OCI-LY1 (cell line): Measurements from ENCODE around the gene OR10G6.

Experiments used
- H2AFZ ChIP-seq: fragments of 200-600 bp; sonication (generic), shearing (Covaris generic); 2 replicates; pipeline ENCODE4 v1.6.0; 2014; ENCODE audit warnings: antibody characterized with exemption, mild to moderate bottlenecking, low read length
- H3F3A ChIP-seq: fragments of 200-600 bp; sonication (generic), shearing (Covaris generic); 2 replicates; pipeline ENCODE4 v1.6.0; 2014; ENCODE audit warnings: mild to moderate bottlenecking, antibody characterized with exemption, low read length, moderate library complexity; ENCODE audit not compliant: insufficient read depth
- H3K27ac ChIP-seq: fragments of 200-600 bp; sonication (generic); 2 replicates; pipeline ENCODE4 v1.5.1; 2014; ENCODE audit warnings: low read length, mixed run types, mild to moderate bottlenecking, low read depth; ENCODE audit not compliant: poor library complexity, severe bottlenecking
- H3K27me3 ChIP-seq: fragments of 200-600 bp; sonication (generic); 2 replicates; pipeline ENCODE4 v1.6.0; 2014; ENCODE audit warnings: antibody characterized with exemption, mild to moderate bottlenecking, low read length, moderate library complexity; ENCODE audit not compliant: insufficient read depth
- H3K36me3 ChIP-seq: fragments of 200-600 bp; sonication (generic); 2 replicates; pipeline ENCODE4 v1.6.1; 2014; ENCODE audit warnings: mild to moderate bottlenecking, antibody characterized with exemption, low read length, moderate library complexity, mixed read lengths; ENCODE audit not compliant: insufficient read depth
- H3K4me1 ChIP-seq: fragments of 200-600 bp; sonication (generic); 2 replicates; pipeline ENCODE4 v1.5.1; 2014; ENCODE audit warnings: mild to moderate bottlenecking, low read length, moderate library complexity; ENCODE audit not compliant: insufficient read depth, severe bottlenecking
- H3K4me2 ChIP-seq: fragments of 200-600 bp; sonication (generic), shearing (Covaris generic); 2 replicates; pipeline ENCODE4 v1.6.1; 2014; ENCODE audit warnings: low read length
- H3K4me3 ChIP-seq: fragments of 200-600 bp; sonication (generic); 2 replicates; pipeline ENCODE4 v1.5.1; 2014; ENCODE audit warnings: low read length, low read depth, mild to moderate bottlenecking, mixed read lengths; ENCODE audit not compliant: poor library complexity, severe bottlenecking
- H3K79me2 ChIP-seq: fragments of 200-600 bp; shearing (Covaris generic); 2 replicates; pipeline ENCODE4 v1.6.1; 2016; ENCODE audit warnings: mixed run types, low read length, mixed read lengths; ENCODE audit not compliant: insufficient read depth
- H3K9ac ChIP-seq: fragments of 200-600 bp; sonication (generic), shearing (Covaris generic); 2 replicates; pipeline ENCODE4 v1.6.1; 2014; ENCODE audit warnings: mild to moderate bottlenecking, low read length, mixed read lengths
- H3K9me2 ChIP-seq: fragments of 200-600 bp; sonication (generic), shearing (Covaris generic); 2 replicates; pipeline ENCODE4 v1.6.1; 2014; ENCODE audit warnings: low read depth, mild to moderate bottlenecking, low read length, mixed read lengths
- H3K9me3 ChIP-seq: fragments of 200-600 bp; shearing (Covaris generic); 2 replicates; pipeline ENCODE4 v1.6.1; 2014; ENCODE audit warnings: low read length, mixed read lengths
- H4K20me1 ChIP-seq: fragments of 200-600 bp; sonication (generic), shearing (Covaris generic); 2 replicates; pipeline ENCODE4 v1.6.0; 2016; ENCODE audit warnings: mild to moderate bottlenecking, low read length; ENCODE audit not compliant: insufficient read depth
- CTCF ChIP-seq: fragments of 200-600 bp; sonication (generic), shearing (Covaris generic); IDR thresholded peaks from 2 replicates; pipeline ENCODE4 v1.5.1; 2017; ENCODE audit warnings: mild to moderate bottlenecking, antibody characterized with exemption, low read length, moderate library complexity, mixed read lengths
- EZH2 ChIP-seq: fragments of 200-600 bp; sonication (generic), shearing (Covaris generic); IDR thresholded peaks from 2 replicates; pipeline ENCODE4 v1.8.0; 2017; ENCODE audit warnings: borderline replicate concordance, mixed run types, mild to moderate bottlenecking, antibody characterized with exemption, low read length, moderate library complexity, mixed read lengths

OR10G6 gene

DNA sequence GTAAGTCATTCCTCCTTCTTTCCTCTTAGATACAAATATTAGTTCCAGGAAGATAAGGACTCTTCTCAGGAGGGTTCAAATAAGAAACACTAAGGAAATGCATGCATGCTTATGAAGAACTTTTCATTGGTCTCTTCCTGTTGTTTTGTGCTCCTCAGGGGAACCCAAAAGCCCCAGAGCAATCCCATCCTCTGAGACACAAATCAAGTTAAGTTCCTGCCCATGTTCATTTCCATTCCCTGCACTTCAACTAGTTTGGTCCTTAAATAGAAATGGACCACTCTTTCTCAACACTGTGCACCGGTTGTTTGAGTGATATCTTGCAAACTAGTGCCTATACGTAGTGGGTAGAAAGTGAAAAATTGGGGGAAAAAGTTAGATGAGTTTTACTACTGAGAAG is 17.7 kb upstream of the OR10G6 start, which contains the start of gene OR10G4:
TSS of gene OR10G4 (plus strand) at position 301 of the 400 bp plus-strand sequence. CDS start 2,578 bp downstream, outside the sequence.
- TF ChIP-seq CTCF = no peak
- no peak for TF ChIP-seq EZH2
- H3K27ac ChIP-seq = no peak within 1 kb of the TSS

GRCh38 chr11:123979311-123979710 is 15.7 kb downstream of the OR10G6 start:
- TF ChIP-seq EZH2 (no peak), CTCF (no peak)
- Histone ChIP-seq H2AFZ (no peak overlapping the region), H3K4me2 (no peak overlapping the region), H3K9me2 (no peaks in the 10 kb centered on the region), H4K20me1 (no peaks in the 10 kb centered on the region), H3K9ac (no peak overlapping the region), H3K27ac (no peak overlapping the region), H3K4me3 (no peak overlapping the region), H3K4me1 (no peaks in the 10 kb centered on the region), H3K36me3 (no peaks in the 10 kb centered on the region), H3K9me3 (no peaks in the 10 kb centered on the region), H3K79me2 (no peaks in the 10 kb centered on the region), H3F3A (no peaks in the 10 kb centered on the region), H3K27me3 (no peaks in the 10 kb centered on the region)

More for the DNA sequence above, 17.7 kb upstream of the OR10G6 start, which contains the start of gene OR10G4:
- H4K20me1 ChIP-seq = no peaks in the 10 kb centered on the region
- no peak within 1 kb of the TSS for H2AFZ ChIP-seq
- H3K9me2 ChIP-seq = no peaks in the 10 kb centered on the region
- H3K4me3 ChIP-seq = no peak within 1 kb of the TSS
- no peaks in the 10 kb centered on the region for H3K27me3 ChIP-seq
- H3K36me3 ChIP-seq = no peaks in the 10 kb centered on the region
- no peaks in the 10 kb centered on the region for H3K4me1 ChIP-seq
- no peaks in the 10 kb centered on the region for H3K79me2 ChIP-seq
- H3K9me3 ChIP-seq = no peaks in the 10 kb centered on the region
- no peak within 1 kb of the TSS for H3K4me2 ChIP-seq
- no peaks in the 10 kb centered on the region for H3F3A ChIP-seq
- H3K9ac ChIP-seq = no peak within 1 kb of the TSS

DNA sequence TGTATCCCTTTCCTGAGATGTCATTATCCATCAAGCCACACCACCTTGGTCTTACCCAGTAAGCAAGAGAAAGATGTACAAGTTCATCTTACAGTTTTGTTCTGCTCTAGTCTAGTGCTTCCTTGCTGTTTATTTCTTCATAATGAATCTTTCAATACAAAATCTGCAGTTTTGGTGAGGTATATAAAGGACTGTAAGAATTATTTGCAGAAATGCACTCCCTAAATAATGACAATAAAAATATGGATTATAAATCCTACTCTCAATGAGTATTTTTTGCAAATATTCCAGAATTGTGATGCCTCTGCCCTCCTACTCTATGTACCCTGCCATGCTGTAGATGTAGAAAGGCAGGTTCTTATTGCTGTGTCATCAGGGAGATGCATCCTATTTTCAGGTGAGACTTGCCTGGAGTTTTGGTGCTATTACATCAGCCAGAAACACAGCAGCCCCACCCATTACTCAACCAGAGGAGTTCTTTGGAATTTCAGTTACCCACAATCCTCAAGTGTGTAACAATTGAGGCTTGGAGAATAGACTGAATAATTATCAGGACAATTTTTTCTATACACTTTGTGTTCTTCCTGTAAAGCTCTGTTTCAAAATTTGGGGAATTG is 17.1 kb downstream of the OR10G6 start, which contains the start of gene OR10S1:
TSS of gene OR10S1 (minus strand) at position 51 of the 617 bp plus-strand sequence. CDS start 117 bp downstream, outside the sequence.
- H3K9ac ChIP-seq = no peak within 1 kb of the TSS
- no peaks in the 10 kb centered on the region for H3K27me3 ChIP-seq
- no peaks in the 10 kb centered on the region for H3F3A ChIP-seq
- H3K4me3 ChIP-seq = no peak within 1 kb of the TSS
- H2AFZ ChIP-seq = no peak within 1 kb of the TSS
- TF ChIP-seq CTCF = no peak
- TF ChIP-seq EZH2 = no peak
- no peaks in the 10 kb centered on the region for H3K9me2 ChIP-seq
- H3K9me3 ChIP-seq = no peaks in the 10 kb centered on the region
- H3K4me2 ChIP-seq = no peak within 1 kb of the TSS
- H3K27ac ChIP-seq = no peak within 1 kb of the TSS
- no peaks in the 10 kb centered on the region for H4K20me1 ChIP-seq
- no peaks in the 10 kb centered on the region for H3K79me2 ChIP-seq
- H3K36me3 ChIP-seq = no peaks in the 10 kb centered on the region
- no peaks in the 10 kb centered on the region for H3K4me1 ChIP-seq
